ENCODE data around the gene PLA2G4C. TPM values are rescaled to one million over a fixed set of nuclear protein-coding genes. Genes with fewer than 3 reads are reported as not detected.

Gene PLA2G4C
- total RNA-seq, 3 donors from 2014 or later = 4.1 to 11.6 (median 4.2) TPM

- ATAC-seq = no peak
- H3K27me3 Mint-ChIP-seq (ENCODE audit: low read depth) = no peaks in the 10 kb centered on the region
- H3K4me3 Mint-ChIP-seq = no peak overlapping the region
- no peaks in the 10 kb centered on the region for H3K9me3 Mint-ChIP-seq
- no peak for DNase-seq
- peaks cover 51% of the 10 kb centered on the region for H3K36me3 Mint-ChIP-seq (ENCODE audit: insufficient read depth)
- peaks cover 12% of the 10 kb centered on the region for H3K4me1 Mint-ChIP-seq (ENCODE audit: low read depth)
These were observed 11.8 kb upstream of the PLA2G4C start for GRCh38 chr19:48122421-48122820.

- peaks cover 47% of the 10 kb centered on the region for H3K36me3 Mint-ChIP-seq (ENCODE audit: insufficient read depth)
- no peak for DNase-seq
- H3K4me1 Mint-ChIP-seq (ENCODE audit: low read depth) = peaks cover 13% of the 10 kb centered on the region
- H3K9me3 Mint-ChIP-seq = no peaks in the 10 kb centered on the region
- peak in 1 of 2 donors; percentile 17 for ATAC-seq
- H3K4me3 Mint-ChIP-seq = no peak overlapping the region
- no peaks in the 10 kb centered on the region for H3K27me3 Mint-ChIP-seq (ENCODE audit: low read depth)
These were observed 11.3 kb upstream of the PLA2G4C start for GRCh38 chr19:48121909-48122371.

GRCh38 chr19:48121066-48121465 lies 10.4 kb upstream of the PLA2G4C start:
- no peaks in the 10 kb centered on the region for H3K27me3 Mint-ChIP-seq (ENCODE audit: low read depth)
- H3K4me3 Mint-ChIP-seq = no peak overlapping the region
- H3K36me3 Mint-ChIP-seq (ENCODE audit: insufficient read depth) = peaks cover 44% of the 10 kb centered on the region
- ATAC-seq (no peak), DNase-seq (no peak)
- H3K9me3 Mint-ChIP-seq = no peaks in the 10 kb centered on the region
- peaks cover 13% of the 10 kb centered on the region for H3K4me1 Mint-ChIP-seq (ENCODE audit: low read depth)

- no peaks in the 10 kb centered on the region for H3K9me3 Mint-ChIP-seq
- ATAC-seq (no peak), DNase-seq (no peak)
- no peaks in the 10 kb centered on the region for H3K27me3 Mint-ChIP-seq (ENCODE audit: low read depth)
- H3K4me1 Mint-ChIP-seq (ENCODE audit: low read depth) = peaks cover 13% of the 10 kb centered on the region
- H3K4me3 Mint-ChIP-seq = no peak overlapping the region
- H3K36me3 Mint-ChIP-seq (ENCODE audit: insufficient read depth) = peaks cover 44% of the 10 kb centered on the region
These were observed 9.9 kb upstream of the PLA2G4C start for GRCh38 chr19:48120505-48120904.

GRCh38 chr19:48118131-48118517 lies 7.5 kb upstream of the PLA2G4C start:
- peaks cover 13% of the 10 kb centered on the region for H3K4me1 Mint-ChIP-seq (ENCODE audit: low read depth)
- no peaks in the 10 kb centered on the region for H3K9me3 Mint-ChIP-seq
- H3K27me3 Mint-ChIP-seq (ENCODE audit: low read depth) = no peaks in the 10 kb centered on the region
- no peak overlapping the region for H3K4me3 Mint-ChIP-seq
- ATAC-seq (peak in 1 of 2 donors; percentile 49), DNase-seq (no peak)
- peaks cover 32% of the 10 kb centered on the region for H3K36me3 Mint-ChIP-seq (ENCODE audit: insufficient read depth)

- H3K36me3 Mint-ChIP-seq (ENCODE audit: insufficient read depth) = peaks cover 32% of the 10 kb centered on the region
- no peaks in the 10 kb centered on the region for H3K27me3 Mint-ChIP-seq (ENCODE audit: low read depth)
- peaks cover 13% of the 10 kb centered on the region for H3K4me1 Mint-ChIP-seq (ENCODE audit: low read depth)
- no peak overlapping the region for H3K4me3 Mint-ChIP-seq
- no peaks in the 10 kb centered on the region for H3K9me3 Mint-ChIP-seq
- DNase-seq (no peak), ATAC-seq (no peak)
These were observed 7.0 kb upstream of the PLA2G4C start for GRCh38 chr19:48117515-48118130.

- Mint-ChIP-seq H3K36me3 (ENCODE audit: insufficient read depth) (peaks cover 13% of the 10 kb centered on the region), H3K4me3 (no peak overlapping the region), H3K9me3 (no peaks in the 10 kb centered on the region), H3K4me1 (ENCODE audit: low read depth) (peaks cover 14% of the 10 kb centered on the region), H3K27me3 (ENCODE audit: low read depth) (no peaks in the 10 kb centered on the region)
- DNase-seq = no peak
- ATAC-seq = no peak
These were observed 2.7 kb upstream of the PLA2G4C start for GRCh38 chr19:48113190-48113917.

GRCh38 chr19:48111280-48111679 lies 663 bp upstream of the PLA2G4C start:
- ATAC-seq = no peak
- DNase-seq = no peak
- Mint-ChIP-seq H3K4me3 (no peak overlapping the region), H3K4me1 (ENCODE audit: low read depth) (peaks cover 10% of the 10 kb centered on the region), H3K9me3 (no peaks in the 10 kb centered on the region), H3K27me3 (ENCODE audit: low read depth) (no peaks in the 10 kb centered on the region), H3K36me3 (ENCODE audit: insufficient read depth) (peaks cover 3% of the 10 kb centered on the region)

- DNase-seq (no peak), ATAC-seq (no peak)
- Mint-ChIP-seq H3K36me3 (ENCODE audit: insufficient read depth) (peaks cover under 1% of the 10 kb centered on the region), H3K27me3 (ENCODE audit: low read depth) (no peaks in the 10 kb centered on the region), H3K4me3 (no peak overlapping the region), H3K9me3 (no peaks in the 10 kb centered on the region), H3K4me1 (ENCODE audit: low read depth) (peaks cover 10% of the 10 kb centered on the region)
These were observed 1.4 kb downstream of the PLA2G4C start for GRCh38 chr19:48108997-48109782.

- ATAC-seq (no peak), DNase-seq (no peak)
- H3K4me3 Mint-ChIP-seq = no peak overlapping the region
- H3K36me3 Mint-ChIP-seq (ENCODE audit: insufficient read depth) = no peaks in the 10 kb centered on the region
- H3K4me1 Mint-ChIP-seq (ENCODE audit: low read depth) = peaks cover 4% of the 10 kb centered on the region
- no peaks in the 10 kb centered on the region for H3K27me3 Mint-ChIP-seq (ENCODE audit: low read depth)
- no peaks in the 10 kb centered on the region for H3K9me3 Mint-ChIP-seq
These were observed 6.7 kb downstream of the PLA2G4C start for GRCh38 chr19:48103922-48104321.

GRCh38 chr19:48102870-48103751 lies 7.5 kb downstream of the PLA2G4C start:
- Mint-ChIP-seq H3K4me1 (ENCODE audit: low read depth) (peaks cover 4% of the 10 kb centered on the region), H3K9me3 (no peaks in the 10 kb centered on the region), H3K4me3 (no peak overlapping the region), H3K27me3 (ENCODE audit: low read depth) (no peaks in the 10 kb centered on the region), H3K36me3 (ENCODE audit: insufficient read depth) (no peaks in the 10 kb centered on the region)
- ATAC-seq = peak in 1 of 2 donors; percentile 53
- DNase-seq = no peak

- Mint-ChIP-seq H3K36me3 (ENCODE audit: insufficient read depth) (peaks cover 16% of the 10 kb centered on the region), H3K4me1 (ENCODE audit: low read depth) (no peaks in the 10 kb centered on the region), H3K4me3 (no peak overlapping the region), H3K9me3 (peaks cover 14% of the 10 kb centered on the region), H3K27me3 (ENCODE audit: low read depth) (peaks cover 3% of the 10 kb centered on the region)
- ATAC-seq (no peak), DNase-seq (no peak)
These were observed 14.9 kb downstream of the PLA2G4C start for GRCh38 chr19:48095612-48096175.

GRCh38 chr19:48094855-48095203 lies 15.8 kb downstream of the PLA2G4C start:
- no peak overlapping the region for H3K4me3 Mint-ChIP-seq
- H3K4me1 Mint-ChIP-seq (ENCODE audit: low read depth) = no peaks in the 10 kb centered on the region
- peaks cover 16% of the 10 kb centered on the region for H3K36me3 Mint-ChIP-seq (ENCODE audit: insufficient read depth)
- ATAC-seq (no peak), DNase-seq (no peak)
- H3K9me3 Mint-ChIP-seq = peaks cover 14% of the 10 kb centered on the region
- peaks cover 6% of the 10 kb centered on the region for H3K27me3 Mint-ChIP-seq (ENCODE audit: low read depth)
